Measurements from ENCODE around the gene KIF3C. TPM values are rescaled to one million over a fixed set of nuclear protein-coding genes. Genes with fewer than 3 reads are reported as not detected.

Gene KIF3C
- polyA plus RNA-seq, 3 donors, result 14.7 to 21.9 (median 17.4) TPM

DNA sequence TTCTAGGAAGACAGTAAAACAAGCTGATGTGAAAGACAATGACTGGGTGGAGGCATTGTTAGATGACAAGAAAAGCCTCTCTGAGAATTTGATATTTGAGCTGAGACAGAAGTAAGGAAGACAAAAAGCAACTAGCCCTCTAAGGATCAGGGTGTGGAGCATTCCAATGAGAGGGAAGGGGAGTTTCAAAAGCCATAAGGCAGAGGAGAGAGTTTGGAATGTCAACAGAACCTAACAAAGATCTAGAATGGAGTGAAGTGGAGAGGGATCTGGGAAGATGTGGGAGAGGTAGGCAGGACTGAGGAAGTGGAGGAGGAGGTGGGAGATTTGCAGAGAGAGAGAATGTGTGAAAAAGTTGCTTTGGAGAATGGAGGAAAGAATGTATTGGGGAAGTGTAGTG lies 86.7 kb downstream of the KIF3C start:
- no peak for DNase-seq (ENCODE audit: extremely low read depth in 1 of 11, low read depth in 9 of 11, low spot score in 4 of 11)

DNA sequence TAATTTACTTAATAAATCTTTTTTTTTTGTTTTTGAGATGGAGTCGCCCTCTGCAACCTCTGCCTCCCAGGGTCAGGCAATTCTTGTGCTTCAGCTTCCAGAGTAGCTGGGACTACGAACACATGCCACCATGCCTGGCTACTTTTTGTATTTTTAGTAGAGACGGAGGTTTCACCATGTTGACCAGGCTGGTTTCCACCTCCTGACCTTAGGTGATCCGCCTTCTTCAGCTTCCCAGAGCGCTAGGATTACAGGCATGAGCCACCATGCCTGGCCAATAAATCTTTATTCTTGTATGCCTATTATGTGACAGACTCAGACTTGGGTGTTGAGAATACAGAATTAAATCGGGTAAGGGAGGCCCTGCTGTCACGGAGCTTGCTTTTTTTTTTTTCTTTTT lies 87.3 kb downstream of the KIF3C start:
- no peak for DNase-seq (ENCODE audit: extremely low read depth in 1 of 11, low read depth in 9 of 11, low spot score in 4 of 11)

DNA sequence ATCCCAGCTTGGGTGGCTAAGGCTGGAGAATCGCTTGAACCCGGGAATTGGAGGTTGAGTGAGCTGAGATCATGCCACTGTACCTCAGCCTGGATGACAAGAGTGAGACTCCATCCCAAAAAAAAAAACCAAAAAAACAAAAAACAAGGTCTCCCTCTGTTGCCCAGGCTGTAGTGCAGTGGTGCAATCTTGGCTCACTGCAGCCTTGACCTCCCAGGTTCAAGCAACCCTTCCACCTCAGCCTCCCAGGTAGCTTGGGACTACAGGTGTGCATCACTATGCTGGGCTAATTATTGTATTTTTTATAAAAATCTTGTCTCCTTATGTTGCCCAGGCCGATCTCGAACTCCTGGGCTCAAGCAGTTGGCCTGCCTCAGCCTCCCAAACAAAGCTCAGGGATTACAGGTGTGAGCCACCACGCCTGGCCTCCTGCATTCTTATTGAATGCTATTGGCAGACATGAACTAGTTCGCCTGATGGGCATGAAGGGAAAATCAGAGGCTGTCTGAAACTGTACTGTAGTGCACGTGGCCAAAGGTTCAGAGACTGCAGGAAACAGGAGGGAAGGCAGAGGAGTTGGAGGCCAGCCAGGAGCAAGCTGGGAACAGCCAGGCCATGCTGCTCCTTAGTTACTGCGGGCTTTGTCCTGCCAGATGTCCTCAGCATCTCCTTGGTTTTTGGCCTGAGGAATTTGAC lies 88.0 kb downstream of the KIF3C start:
- no peak for DNase-seq (ENCODE audit: extremely low read depth in 1 of 11, low read depth in 9 of 11, low spot score in 4 of 11)

DNA sequence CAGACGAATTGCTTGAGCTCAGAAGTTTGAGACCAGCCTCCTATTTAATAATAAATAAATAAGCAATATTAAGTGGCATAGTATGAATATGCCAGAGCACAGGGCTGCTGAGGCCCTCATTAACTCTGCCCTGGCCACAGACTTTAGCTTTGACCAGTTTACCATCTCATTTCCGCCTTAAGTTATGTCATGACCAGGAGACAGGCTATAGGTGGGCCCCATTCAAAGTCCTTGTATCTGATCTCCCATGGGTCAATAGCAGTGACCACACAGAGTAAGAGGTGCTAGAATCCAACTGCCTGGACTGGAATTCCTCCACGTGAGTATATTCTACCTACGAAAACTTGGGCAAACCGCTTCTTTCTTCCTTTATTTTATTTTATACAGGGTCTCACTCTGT lies 90.6 kb downstream of the KIF3C start:
- no peak for DNase-seq (ENCODE audit: extremely low read depth in 1 of 11, low read depth in 9 of 11, low spot score in 4 of 11)

DNA sequence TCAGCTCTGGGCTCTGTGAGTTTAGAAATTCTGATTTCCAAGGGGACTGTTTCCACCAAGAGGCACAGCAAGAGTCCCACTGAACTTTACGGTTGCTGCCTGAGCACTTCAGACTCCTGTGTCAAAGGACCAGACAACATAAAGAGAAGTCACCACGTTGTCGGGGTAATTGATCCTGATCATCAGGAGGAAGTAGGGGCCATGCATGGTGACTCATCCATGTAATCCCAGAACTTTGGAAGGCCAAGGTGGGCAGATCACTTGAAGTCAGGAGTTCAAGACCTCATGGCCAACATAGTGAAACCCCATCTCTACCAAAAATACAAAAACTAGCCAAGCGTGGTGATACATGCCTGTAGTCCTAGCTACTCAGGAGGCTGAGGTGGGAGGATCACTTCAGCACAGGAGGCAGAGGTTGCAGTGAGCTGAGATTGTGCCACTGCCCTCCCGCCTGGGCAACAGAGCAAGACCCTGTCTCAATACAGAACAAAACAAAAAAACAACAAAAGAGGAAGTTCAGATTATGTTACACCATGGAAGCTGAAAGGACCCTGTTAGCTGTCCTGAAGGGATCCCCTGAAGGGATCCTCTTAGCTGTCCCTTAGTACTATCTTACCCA lies 94.6 kb downstream of the KIF3C start:
- DNase-seq (ENCODE audit: extremely low read depth in 1 of 11, low read depth in 9 of 11, low spot score in 4 of 11), result no peak

DNA sequence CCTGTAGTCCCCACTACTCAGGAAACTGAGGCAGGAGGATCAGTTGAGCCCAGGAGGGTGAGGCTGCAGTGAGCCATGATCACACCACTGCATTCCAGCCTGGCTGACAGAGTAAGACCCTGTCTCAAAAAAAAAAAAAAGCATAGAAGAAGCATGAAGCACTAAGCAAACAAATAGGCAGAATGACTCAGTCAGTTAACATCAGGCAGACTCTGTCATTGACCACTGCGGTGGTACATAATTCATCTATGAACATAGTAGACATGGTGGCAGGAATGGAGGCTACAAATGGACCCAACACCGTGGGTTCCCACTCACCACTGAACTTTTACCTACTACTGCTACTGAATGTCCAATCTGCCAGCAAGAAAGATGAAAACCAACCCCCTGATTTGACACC lies 96.4 kb downstream of the KIF3C start:
- DNase-seq (ENCODE audit: extremely low read depth in 1 of 11, low read depth in 9 of 11, low spot score in 4 of 11), result no peak

DNA sequence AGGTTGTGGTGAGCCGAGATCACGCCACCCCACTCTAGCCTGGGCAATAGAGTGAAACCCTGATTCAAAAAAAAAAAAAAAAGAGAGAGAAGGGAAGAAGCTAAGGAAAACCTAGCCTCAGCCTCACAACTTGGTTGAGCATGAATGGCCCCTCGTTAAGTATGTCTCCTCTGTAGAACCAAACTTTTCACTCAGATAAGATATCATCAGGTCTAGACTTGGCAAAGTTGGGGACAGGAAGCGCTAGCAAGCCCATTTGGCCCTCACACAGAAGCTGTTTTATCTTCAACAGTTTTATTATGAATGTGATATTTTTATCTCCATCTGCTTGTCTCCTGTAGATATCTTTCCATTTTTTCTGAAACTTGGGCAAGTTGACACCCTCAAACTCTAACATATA lies 100.5 kb downstream of the KIF3C start:
- DNase-seq (ENCODE audit: extremely low read depth in 1 of 11, low read depth in 9 of 11, low spot score in 4 of 11), result no peak

DNA sequence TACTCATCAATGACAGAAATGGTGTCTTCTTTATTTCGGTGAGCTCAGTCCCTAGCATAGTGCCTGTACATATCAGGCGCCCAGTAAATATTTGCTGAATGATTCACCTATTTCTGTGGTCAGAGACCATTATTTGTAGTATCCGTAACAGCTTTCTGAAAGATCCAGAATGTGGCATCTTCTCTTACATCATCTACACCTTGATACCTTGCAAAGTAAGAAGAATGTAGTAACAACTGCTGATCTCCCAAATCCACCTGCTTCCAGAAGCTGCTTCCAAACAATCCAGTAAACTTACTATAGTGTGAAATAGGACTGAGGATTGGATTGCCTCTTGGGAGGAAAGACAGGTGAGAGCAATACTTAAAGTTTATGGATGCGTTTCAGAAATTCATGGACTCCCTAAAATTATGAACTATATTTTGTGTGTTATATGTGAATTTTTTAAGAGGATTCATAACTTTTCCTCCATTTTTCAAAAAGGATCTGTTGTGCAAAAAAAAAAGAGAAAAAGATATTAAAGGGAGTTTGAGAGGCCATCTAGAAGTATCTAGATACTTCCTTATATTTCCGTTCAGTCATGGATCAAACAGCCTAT lies 103.1 kb downstream of the KIF3C start:
- DNase-seq (ENCODE audit: extremely low read depth in 1 of 11, low read depth in 9 of 11, low spot score in 4 of 11), result no peak

DNA sequence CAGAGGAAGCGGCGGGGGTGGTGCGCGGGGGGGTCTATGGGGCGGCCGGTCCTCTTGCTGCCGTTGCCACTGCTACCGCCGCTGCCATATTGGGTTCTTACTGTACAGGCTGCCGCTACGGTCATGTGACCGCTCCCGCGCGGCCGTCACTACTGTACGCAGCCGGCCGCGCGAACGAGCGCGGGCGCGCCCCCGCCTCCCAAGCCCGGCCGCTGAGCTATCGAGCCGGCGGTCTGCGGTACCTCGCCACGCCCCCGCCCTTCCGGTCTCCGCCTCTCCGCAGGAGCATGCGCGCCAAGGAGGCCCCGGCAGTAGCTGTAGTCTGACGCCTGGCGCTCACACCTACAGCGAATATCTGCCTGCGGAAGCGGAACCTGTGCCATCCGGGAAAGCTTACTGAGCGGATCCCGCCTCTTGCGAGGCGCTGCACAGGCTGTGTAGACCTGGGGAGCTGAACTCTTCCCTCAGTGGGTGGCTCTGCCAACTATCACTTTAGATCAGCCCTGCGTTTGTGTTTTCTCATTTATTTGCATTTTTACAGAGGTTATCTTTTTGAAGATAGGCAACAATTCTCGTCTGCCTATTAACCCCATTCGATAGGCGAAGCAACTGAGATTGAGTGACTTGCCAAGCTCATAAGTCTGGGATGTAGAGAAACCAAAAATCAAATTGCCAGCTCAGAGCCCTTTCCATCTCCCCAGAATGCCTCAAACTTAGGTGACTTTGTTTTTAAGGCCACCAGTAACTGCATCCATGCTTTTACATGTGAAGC lies 103.8 kb downstream of the KIF3C start, which contains the start of gene ASXL2:
Gene ASXL2, minus strand, starts transcription at position 127 of the 772 bp plus-strand sequence. CDS start 265 bp downstream, outside the sequence.
- peak; percentile 88 to 97 (median 95) for DNase-seq (ENCODE audit: extremely low read depth in 1 of 11, low read depth in 9 of 11, low spot score in 4 of 11)

DNA sequence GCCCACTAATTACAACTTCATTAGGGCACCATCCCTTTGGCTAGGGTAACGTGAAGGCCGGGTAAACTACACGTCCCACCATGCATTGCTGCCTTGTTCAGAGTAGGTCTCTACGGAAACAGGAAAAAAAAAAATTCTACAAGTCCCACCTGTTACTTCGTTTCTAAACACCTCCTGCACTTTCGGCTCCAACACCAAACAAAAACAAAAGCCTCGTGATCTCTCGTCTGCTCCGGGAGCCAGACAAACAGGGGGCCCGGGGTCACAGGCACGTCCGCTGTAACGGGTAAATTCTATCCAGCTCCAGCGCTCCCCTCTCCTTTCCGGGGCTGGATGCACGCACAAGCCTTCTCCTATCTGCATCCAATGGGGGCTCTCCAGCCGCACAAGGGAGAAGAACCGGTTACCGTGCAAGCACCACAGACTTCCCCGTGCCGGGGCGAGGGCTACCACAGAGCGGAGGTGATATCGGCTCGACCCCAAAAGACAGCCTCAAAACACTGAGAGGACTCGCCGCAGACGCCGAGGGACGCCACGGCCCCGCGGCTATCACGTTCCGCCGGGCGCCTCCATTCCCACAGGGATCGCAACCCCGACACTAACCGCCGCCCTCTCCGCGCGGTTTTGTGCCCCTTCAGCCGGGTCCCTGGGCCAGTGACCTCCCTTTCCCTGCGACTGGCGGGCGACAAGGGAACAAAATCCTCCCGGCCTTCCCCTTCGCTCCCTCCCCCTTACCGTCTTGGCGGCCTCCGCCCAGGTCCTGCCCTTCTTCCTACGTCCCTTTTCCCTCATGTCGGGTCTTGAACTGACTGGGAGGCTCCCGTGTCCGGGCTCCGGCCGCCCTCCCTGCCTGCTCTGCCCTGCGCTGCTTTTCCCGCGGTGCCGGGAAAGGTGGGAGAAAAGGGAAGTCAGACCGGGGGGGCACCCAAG lies 104.6 kb downstream of the KIF3C start:
- peak in 10 of 11 donors; percentile 26 to 63 (median 44) for DNase-seq (ENCODE audit: extremely low read depth in 1 of 11, low read depth in 9 of 11, low spot score in 4 of 11)

Other genes starting within 250 kb of the KIF3C start
- 10 to 100 TPM; 19.8 to 20.9 (median 20.2) TPM for gene ASXL2, start 104.0 kb downstream of the KIF3C start, polyA plus RNA-seq (ENCODE audit: insufficient read length in 3 of 3)
- gene RAB10, start 51.6 kb upstream of the KIF3C start, polyA plus RNA-seq (ENCODE audit: insufficient read length in 3 of 3), result 100 to 1,000 TPM; 126 to 164 (median 145) TPM
- gene GAREM2, start 190.6 kb upstream of the KIF3C start, polyA plus RNA-seq (ENCODE audit: insufficient read length in 3 of 3), result 1 to 10 TPM; 6.7 to 8.9 (median 7.5) TPM

All from renal cortex interstitium (tissue), 11 donors.